ENCODE data around the gene THEM4.
"Not testable (repeated sequence)": the region's sequence is repeated elsewhere in the genome, so short reads cannot be mapped to it uniquely, and the experiment has no call there.

The THEM4 gene

DNA sequence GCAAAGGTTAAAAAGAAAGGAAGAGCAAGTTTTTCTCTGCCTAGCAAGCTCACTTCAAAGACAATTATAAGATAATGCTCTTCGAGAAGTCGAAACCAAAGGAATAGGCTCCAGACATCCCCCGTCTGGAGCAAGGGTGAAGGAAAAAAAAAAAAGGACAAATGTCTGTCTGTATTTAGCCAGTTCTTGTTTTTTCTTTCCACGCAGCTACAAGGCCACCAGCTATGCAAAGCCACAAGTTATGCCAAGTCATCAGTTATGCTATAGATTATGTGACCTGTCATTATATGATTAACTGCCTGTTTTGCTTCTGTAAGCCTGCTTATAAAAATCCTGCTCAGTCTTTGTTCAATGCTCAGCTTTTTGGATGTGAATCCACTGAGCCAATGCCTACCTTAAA, 53.4 kb downstream of the THEM4 start:
- no peak for DNase-seq (ENCODE audit: low read depth)
- TF ChIP-seq, protein P1, sequence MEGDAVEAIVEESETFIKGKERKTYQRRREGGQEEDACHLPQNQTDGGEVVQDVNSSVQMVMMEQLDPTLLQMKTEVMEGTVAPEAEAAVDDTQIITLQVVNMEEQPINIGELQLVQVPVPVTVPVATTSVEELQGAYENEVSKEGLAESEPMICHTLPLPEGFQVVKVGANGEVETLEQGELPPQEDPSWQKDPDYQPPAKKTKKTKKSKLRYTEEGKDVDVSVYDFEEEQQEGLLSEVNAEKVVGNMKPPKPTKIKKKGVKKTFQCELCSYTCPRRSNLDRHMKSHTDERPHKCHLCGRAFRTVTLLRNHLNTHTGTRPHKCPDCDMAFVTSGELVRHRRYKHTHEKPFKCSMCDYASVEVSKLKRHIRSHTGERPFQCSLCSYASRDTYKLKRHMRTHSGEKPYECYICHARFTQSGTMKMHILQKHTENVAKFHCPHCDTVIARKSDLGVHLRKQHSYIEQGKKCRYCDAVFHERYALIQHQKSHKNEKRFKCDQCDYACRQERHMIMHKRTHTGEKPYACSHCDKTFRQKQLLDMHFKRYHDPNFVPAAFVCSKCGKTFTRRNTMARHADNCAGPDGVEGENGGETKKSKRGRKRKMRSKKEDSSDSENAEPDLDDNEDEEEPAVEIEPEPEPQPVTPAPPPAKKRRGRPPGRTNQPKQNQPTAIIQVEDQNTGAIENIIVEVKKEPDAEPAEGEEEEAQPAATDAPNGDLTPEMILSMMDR (IDR thresholded peaks at IDR 0.05; ENCODE audit: low read length, missing control alignments) = no peak
- no peak overlapping the region for H3K4me3 ChIP-seq (replicated peaks; ENCODE audit: low read depth, low read length)

DNA sequence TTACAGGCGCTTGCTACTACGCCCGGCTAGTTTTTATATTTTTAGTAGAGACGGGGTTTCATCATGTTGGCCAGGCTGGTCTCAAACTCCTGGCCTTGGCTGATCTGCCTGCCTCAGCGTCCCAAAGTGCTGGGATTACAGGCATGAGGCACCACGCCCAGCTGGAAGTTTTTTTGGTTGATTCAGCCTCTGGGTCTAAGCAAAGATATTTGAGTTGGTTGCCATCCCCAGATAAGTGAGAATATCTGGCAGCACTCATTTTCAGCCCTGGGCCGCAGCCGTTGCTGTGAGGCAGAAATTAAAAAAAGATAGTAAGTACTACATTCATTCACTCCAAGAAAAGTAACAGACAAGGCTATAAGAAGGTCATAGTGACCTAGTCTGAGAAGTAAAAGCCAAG, 53.8 kb downstream of the THEM4 start:
- not testable (repeated sequence) for H3K4me3 ChIP-seq (replicated peaks; ENCODE audit: low read depth, low read length); DNase-seq (ENCODE audit: low read depth)

DNA sequence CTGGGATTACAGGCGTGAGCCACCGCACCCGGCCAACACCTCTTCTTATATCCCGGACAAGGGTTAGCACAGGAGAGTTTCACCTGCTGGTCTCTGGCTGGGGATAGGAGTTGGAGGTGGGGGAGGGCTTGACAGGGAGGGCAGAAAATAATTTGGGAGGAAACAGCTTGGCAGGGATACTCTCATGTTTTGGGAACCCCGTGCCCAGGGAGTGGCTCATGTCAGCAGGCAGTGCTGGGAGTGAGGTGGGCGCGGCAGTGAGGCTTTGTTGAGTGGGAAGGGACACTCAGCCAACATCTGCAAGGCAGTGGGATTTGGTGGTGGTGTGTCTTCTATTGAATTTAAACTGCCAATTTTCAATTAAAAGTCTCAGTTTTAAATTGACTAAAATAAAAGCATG, 54.7 kb downstream of the THEM4 start:
- H3K4me3 ChIP-seq (replicated peaks; ENCODE audit: low read depth, low read length) = no peak overlapping the region
- TF ChIP-seq, protein P1 (IDR thresholded peaks at IDR 0.05; ENCODE audit: low read length, missing control alignments) = no peak
- DNase-seq (ENCODE audit: low read depth) = no peak

DNA sequence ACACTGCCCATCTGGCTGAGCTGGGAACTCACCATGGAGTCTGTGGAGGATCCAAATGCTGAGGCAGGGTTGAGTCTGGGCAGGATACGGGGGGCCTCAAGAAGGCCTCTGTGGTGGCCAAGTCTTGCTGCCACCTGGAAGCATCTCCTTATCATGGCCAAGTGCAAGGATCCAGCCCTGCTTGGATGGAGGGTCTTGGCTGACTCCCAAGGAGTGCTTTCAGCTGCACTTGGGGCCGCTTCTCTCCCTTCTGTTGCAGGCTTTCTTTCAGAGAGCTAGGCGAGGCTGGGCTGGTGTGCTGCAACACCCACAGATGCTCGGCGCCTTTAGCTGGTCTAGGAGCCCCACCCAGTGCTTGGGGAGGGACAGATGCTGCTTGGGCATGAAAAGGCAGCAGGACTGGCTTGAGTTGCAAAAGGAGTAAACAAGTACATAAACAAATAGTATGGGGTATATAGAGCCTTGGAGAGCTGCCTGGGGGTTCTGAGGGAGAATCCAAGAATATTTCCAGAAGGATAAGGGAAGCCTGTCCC, 55.8 kb downstream of the THEM4 start, which contains the start of gene THEM5:
TSS of gene THEM5 (minus strand) at position 302 of the 533 bp plus-strand sequence. CDS start at position 155, 147 bp downstream.
- no peak for DNase-seq (ENCODE audit: low read depth)
- TF ChIP-seq, protein P1 (IDR thresholded peaks at IDR 0.05; ENCODE audit: low read length, missing control alignments) = no peak
- H3K4me3 ChIP-seq (replicated peaks; ENCODE audit: low read depth, low read length) = no peak within 1 kb of the TSS

DNA sequence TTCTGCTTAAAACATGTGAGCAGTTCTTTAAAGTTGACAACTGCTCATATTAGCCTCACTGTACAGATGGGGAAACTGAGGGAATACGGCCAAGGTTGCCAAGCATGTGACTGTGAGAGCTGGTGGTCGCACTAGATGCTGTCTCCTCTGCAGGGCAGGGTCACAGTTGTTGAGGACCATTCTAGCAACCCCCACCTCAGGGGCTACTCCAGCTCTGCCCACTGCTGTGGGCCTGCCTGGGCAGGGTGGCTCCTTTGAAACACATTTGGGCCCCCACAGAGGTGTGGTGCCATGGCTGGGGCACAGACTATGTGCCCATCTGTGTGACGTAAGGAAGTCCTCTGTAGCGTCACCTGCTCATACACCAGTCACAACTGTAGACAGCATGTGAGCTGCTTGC, 56.6 kb downstream of the THEM4 start:
- DNase-seq (ENCODE audit: low read depth) = no peak
- TF ChIP-seq, protein P1 (IDR thresholded peaks at IDR 0.05; ENCODE audit: low read length, missing control alignments) = no peak
- no peak overlapping the region for H3K4me3 ChIP-seq (replicated peaks; ENCODE audit: low read depth, low read length)

DNA sequence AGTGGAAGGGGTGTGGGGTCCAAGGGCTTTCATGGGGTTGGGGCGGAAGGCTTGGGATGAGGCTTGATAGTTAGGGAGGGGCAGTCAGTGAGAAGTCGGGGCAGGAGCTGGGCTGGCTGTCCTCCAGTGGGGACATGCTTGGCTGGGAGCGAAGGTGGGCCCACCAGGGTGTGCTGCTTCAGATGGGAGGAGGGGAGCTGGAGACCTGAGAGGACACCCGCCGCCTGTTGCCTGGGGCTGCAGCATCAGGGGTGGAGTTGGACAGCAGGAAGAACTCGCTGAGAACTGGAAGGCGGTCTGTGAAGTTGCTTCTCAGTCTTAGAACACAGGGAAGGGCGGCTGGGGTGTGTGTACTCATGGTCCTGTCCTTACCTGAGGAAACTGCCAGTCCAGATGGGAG, 57.4 kb downstream of the THEM4 start:
- H3K4me3 ChIP-seq (replicated peaks; ENCODE audit: low read depth, low read length) = no peak overlapping the region
- DNase-seq (ENCODE audit: low read depth) = no peak
- TF ChIP-seq, protein P1 (IDR thresholded peaks at IDR 0.05; ENCODE audit: low read length, missing control alignments) = no peak

DNA sequence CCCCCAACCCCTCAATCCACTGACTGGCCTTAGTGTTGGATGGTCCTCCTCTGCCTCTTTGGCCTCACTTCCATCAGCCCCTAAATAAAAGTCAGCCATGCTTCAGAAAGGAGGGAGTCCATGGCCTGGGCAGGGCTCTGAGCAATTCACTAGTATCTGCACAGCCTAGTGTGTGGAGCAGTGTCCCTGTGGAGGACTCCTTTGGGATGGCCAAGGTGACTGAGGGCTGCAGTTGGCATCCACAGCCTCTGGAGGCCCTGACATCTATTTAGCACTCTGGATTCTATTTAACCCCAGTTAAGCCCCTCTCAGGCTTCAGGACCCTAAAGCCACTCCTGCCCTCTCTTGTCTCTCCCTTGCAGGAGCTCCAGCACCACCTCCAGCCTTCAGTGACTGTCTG, 59.4 kb downstream of the THEM4 start:
- TF ChIP-seq, protein P1 (IDR thresholded peaks at IDR 0.05; ENCODE audit: low read length, missing control alignments) = no peak
- no peak for DNase-seq (ENCODE audit: low read depth)
- no peak overlapping the region for H3K4me3 ChIP-seq (replicated peaks; ENCODE audit: low read depth, low read length)

All from fibroblast of pulmonary artery (primary cell).